Measurements from ENCODE around the gene CEL.

CEL gene

DNA sequence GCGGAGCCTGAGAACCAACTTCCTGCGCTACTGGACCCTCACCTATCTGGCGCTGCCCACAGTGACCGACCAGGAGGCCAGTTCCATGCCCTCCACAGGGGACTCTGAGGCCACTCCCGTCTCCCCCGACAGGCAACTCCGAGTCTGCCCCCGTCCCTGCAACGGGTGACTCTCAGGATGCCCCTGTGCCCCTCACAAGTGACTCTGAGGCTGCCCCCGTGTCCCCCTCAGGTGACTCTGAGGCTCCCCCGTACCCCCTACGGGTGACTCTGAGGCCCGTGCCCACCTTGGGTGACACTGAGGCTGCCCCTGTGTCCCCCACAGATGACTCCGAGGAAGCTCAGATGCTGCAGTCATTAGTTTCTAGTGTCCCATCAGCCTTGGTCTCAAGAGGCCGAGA lies 25.1 kb downstream of the CEL start:
- Histone ChIP-seq H3K4me1 (ENCODE audit: control insufficient read depth, insufficient read depth, low read length) (no peaks in the 10 kb centered on the region), H3K4me3 (ENCODE audit: low read depth, low read length) (no peak overlapping the region), H3K27ac (ENCODE audit: extremely low read depth, low read depth, low read length) (no peak overlapping the region), H3K9me3 (ENCODE audit: control insufficient read depth, insufficient read depth, low read depth, low read length) (no peaks in the 10 kb centered on the region), H3K36me3 (ENCODE audit: control insufficient read depth in 2 of 2, insufficient read depth in 1 of 2, low read length in 2 of 2) (no peaks in the 10 kb centered on the region)
- TF ChIP-seq SCRT1 (tag by site-specific recombination; IDR thresholded peaks at IDR 0.05; ENCODE audit: borderline replicate concordance) (no peak), ZNF776 (tag by site-specific recombination; IDR thresholded peaks at IDR 0.05; ENCODE audit: borderline replicate concordance) (no peak), IKZF3 (tag by site-specific recombination; IDR thresholded peaks at IDR 0.05) (no peak), ZFP37 (tag by site-specific recombination; IDR thresholded peaks at IDR 0.05) (no peak), KLF10 (tag by site-specific recombination; IDR thresholded peaks at IDR 0.05) (no peak), ZFP69B (tag by site-specific recombination; IDR thresholded peaks at IDR 0.05) (no peak), ZBTB17 (tag by site-specific recombination; IDR thresholded peaks at IDR 0.05) (no peak), ZNF391 (tag by site-specific recombination; IDR thresholded peaks at IDR 0.05; ENCODE audit: borderline replicate concordance, low read depth) (no peak), ZNF626 (tag by site-specific recombination; IDR thresholded peaks at IDR 0.05) (no peak), ZNF366 (tag by site-specific recombination; conservative IDR thresholded peaks at IDR 0.05) (no peak), ZBTB48 (tag by site-specific recombination; IDR thresholded peaks at IDR 0.05) (no peak), ZSCAN23 (tag by site-specific recombination; IDR thresholded peaks at IDR 0.05) (no peak), KLF7 (tag by site-specific recombination; IDR thresholded peaks at IDR 0.05; ENCODE audit: borderline replicate concordance) (no peak), ZNF341 (tag by site-specific recombination; IDR thresholded peaks at IDR 0.05; ENCODE audit: low read depth) (no peak), ZNF114 (tag by site-specific recombination; IDR thresholded peaks at IDR 0.05) (no peak)
- TF ChIP-seq, protein P1, sequence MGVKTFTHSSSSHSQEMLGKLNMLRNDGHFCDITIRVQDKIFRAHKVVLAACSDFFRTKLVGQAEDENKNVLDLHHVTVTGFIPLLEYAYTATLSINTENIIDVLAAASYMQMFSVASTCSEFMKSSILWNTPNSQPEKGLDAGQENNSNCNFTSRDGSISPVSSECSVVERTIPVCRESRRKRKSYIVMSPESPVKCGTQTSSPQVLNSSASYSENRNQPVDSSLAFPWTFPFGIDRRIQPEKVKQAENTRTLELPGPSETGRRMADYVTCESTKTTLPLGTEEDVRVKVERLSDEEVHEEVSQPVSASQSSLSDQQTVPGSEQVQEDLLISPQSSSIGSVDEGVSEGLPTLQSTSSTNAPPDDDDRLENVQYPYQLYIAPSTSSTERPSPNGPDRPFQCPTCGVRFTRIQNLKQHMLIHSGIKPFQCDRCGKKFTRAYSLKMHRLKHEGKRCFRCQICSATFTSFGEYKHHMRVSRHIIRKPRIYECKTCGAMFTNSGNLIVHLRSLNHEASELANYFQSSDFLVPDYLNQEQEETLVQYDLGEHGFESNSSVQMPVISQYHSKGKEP (tag by site-specific recombination; IDR thresholded peaks at IDR 0.05): no peak
- TF ChIP-seq, protein P2, sequence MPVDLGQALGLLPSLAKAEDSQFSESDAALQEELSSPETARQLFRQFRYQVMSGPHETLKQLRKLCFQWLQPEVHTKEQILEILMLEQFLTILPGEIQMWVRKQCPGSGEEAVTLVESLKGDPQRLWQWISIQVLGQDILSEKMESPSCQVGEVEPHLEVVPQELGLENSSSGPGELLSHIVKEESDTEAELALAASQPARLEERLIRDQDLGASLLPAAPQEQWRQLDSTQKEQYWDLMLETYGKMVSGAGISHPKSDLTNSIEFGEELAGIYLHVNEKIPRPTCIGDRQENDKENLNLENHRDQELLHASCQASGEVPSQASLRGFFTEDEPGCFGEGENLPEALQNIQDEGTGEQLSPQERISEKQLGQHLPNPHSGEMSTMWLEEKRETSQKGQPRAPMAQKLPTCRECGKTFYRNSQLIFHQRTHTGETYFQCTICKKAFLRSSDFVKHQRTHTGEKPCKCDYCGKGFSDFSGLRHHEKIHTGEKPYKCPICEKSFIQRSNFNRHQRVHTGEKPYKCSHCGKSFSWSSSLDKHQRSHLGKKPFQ (tag by site-specific recombination; IDR thresholded peaks at IDR 0.05): no peak
- CTCF ChIA-PET: no interaction called here
- POLR2A ChIA-PET: no interaction called here

DNA sequence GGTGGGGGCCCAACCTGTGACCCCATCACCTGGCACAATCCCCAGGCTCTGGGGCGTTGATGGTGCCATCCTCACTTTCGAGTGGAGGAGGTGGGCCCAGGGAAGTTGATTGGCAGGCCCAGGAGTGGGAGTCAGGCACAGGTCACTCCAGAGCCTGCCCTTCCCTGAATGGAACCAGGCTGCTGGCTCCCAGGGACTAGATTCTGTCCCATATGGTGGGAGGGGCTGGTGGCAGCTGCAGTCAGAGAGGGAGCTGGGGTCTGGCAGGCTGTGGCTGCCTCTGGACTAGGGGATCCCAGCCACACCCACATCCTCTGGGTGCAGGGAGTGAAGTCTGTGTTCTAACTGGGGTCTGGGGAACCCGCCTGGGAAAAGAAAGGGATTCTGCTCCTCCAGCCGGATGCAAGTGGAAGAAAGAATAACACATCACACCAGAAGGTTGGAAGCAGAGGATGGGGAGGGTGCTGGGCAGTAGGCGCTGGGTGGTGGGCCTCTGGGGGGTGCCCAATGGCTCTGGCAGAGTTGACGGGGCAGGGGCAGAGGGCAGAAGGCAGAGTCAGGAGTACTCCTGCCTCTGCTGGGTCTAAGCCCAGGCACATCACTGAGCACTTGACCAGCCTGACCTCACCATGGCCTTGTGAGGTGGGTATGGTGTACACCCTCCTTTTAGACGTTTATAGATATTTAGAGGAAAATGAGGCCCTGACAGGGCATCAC lies 25.8 kb downstream of the CEL start:
- no peaks in the 10 kb centered on the region for H3K4me1 ChIP-seq (ENCODE audit: control insufficient read depth, insufficient read depth, low read length)
- ChIA-PET CTCF (interaction anchor here (0.6 kb wide), 1 partner anchor 61 kb away, joined by 5 read pairs; no protein-coding TSS in a partner anchor), POLR2A (no interaction called here)
- H3K36me3 ChIP-seq (ENCODE audit: control insufficient read depth in 2 of 2, insufficient read depth in 1 of 2, low read length in 2 of 2): no peaks in the 10 kb centered on the region
- H3K4me3 ChIP-seq (ENCODE audit: low read depth, low read length): no peak overlapping the region
- no peak overlapping the region for H3K27ac ChIP-seq (ENCODE audit: extremely low read depth, low read depth, low read length)
- no peaks in the 10 kb centered on the region for H3K9me3 ChIP-seq (ENCODE audit: control insufficient read depth, insufficient read depth, low read depth, low read length)
- no peak for TF ChIP-seq KLF10 (tag by site-specific recombination; IDR thresholded peaks at IDR 0.05)
- TF ChIP-seq ZNF610 (tag by site-specific recombination; IDR thresholded peaks at IDR 0.05; ENCODE audit: borderline replicate concordance): no peak
- TF ChIP-seq ZNF785 (tag by site-specific recombination; IDR thresholded peaks at IDR 0.05): no peak
- TF ChIP-seq, protein P3, sequence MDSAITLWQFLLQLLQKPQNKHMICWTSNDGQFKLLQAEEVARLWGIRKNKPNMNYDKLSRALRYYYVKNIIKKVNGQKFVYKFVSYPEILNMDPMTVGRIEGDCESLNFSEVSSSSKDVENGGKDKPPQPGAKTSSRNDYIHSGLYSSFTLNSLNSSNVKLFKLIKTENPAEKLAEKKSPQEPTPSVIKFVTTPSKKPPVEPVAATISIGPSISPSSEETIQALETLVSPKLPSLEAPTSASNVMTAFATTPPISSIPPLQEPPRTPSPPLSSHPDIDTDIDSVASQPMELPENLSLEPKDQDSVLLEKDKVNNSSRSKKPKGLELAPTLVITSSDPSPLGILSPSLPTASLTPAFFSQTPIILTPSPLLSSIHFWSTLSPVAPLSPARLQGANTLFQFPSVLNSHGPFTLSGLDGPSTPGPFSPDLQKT (IDR thresholded peaks at IDR 0.05; ENCODE audit: borderline replicate concordance, low read depth, low read length): no peak
- no peak for TF ChIP-seq KLF8 (tag by site-specific recombination; IDR thresholded peaks at IDR 0.05)
- no peak for TF ChIP-seq HOXC10 (CRISPR knock-in tag; IDR thresholded peaks at IDR 0.05)
- no peak for TF ChIP-seq ZNF138 (tag by site-specific recombination; IDR thresholded peaks at IDR 0.05; ENCODE audit: borderline replicate concordance)
- TF ChIP-seq KLF7 (tag by site-specific recombination; IDR thresholded peaks at IDR 0.05; ENCODE audit: borderline replicate concordance): no peak
- TF ChIP-seq, protein P4, sequence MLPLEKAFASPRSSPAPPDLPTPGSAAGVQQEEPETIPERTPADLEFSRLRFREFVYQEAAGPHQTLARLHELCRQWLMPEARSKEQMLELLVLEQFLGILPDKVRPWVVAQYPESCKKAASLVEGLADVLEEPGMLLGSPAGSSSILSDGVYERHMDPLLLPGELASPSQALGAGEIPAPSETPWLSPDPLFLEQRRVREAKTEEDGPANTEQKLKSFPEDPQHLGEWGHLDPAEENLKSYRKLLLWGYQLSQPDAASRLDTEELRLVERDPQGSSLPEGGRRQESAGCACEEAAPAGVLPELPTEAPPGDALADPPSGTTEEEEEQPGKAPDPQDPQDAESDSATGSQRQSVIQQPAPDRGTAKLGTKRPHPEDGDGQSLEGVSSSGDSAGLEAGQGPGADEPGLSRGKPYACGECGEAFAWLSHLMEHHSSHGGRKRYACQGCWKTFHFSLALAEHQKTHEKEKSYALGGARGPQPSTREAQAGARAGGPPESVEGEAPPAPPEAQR (tag by site-specific recombination; IDR thresholded peaks at IDR 0.05): no peak
- no peak for TF ChIP-seq MYNN (tag by site-specific recombination; IDR thresholded peaks at IDR 0.05; ENCODE audit: borderline replicate concordance)
- TF ChIP-seq SETDB1 (IDR thresholded peaks at IDR 0.05; ENCODE audit: insufficient read length, low read length): no peak
- no peak for TF ChIP-seq ZNF157 (tag by site-specific recombination; IDR thresholded peaks at IDR 0.05)
- TF ChIP-seq, protein P5, sequence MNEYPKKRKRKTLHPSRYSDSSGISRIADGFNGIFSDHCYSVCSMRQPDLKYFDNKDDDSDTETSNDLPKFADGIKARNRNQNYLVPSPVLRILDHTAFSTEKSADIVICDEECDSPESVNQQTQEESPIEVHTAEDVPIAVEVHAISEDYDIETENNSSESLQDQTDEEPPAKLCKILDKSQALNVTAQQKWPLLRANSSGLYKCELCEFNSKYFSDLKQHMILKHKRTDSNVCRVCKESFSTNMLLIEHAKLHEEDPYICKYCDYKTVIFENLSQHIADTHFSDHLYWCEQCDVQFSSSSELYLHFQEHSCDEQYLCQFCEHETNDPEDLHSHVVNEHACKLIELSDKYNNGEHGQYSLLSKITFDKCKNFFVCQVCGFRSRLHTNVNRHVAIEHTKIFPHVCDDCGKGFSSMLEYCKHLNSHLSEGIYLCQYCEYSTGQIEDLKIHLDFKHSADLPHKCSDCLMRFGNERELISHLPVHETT (tag by site-specific recombination; IDR thresholded peaks at IDR 0.05): no peak
- TF ChIP-seq IKZF3 (tag by site-specific recombination; IDR thresholded peaks at IDR 0.05): no peak
- no peak for TF ChIP-seq ZNF169 (tag by site-specific recombination; IDR thresholded peaks at IDR 0.05)

Measured in HEK293 (cell line).